GM18951 (cell line): Measurements from ENCODE around the gene GOLGA6D.
"Not testable (repeated sequence)": the region's sequence is repeated elsewhere in the genome, so short reads cannot be mapped to it uniquely, and the experiment has no call there.

Experiments used
- POLR2A ChIP-seq: IDR thresholded peaks from 4 replicates; pipeline ENCODE4 v1.6.1; 2011; ENCODE audit warnings: mild to moderate bottlenecking; ENCODE audit not compliant: insufficient read length, insufficient read depth; ENCODE audit errors: extremely low read depth
- in situ Hi-C: fragments of 300-500 bp; cut with MboI; formaldehyde crosslinking; loops from one replicate; pipeline ENCODE4 v1.12.0; 2022; ENCODE audit warnings: low sequenced_read_pairs, mixed read lengths, inconsistent platforms; ENCODE audit not compliant: unreplicated experiment

GOLGA6D gene

GRCh38 chr15:75313116-75313845 is 30.6 kb downstream of the GOLGA6D start:
- no peak for TF ChIP-seq POLR2A
- in situ Hi-C loops, result no loop called here

GRCh38 chr15:75314552-75315290 is 32.1 kb downstream of the GOLGA6D start:
- no peak for TF ChIP-seq POLR2A
- in situ Hi-C loops, result no loop called here

- in situ Hi-C loops, result not testable (repeated sequence)
These were observed 36.7 kb downstream of the GOLGA6D start for GRCh38 chr15:75319231-75319897.

GRCh38 chr15:75321711-75322110 is 39.1 kb downstream of the GOLGA6D start:
- in situ Hi-C loops, result no loop called here
- no peak for TF ChIP-seq POLR2A

- in situ Hi-C loops, result no loop called here
- no peak for TF ChIP-seq POLR2A
These were observed 43.3 kb downstream of the GOLGA6D start for GRCh38 chr15:75325922-75326321.

- TF ChIP-seq POLR2A, result no peak
- in situ Hi-C loops, result no loop called here
These were observed 44.4 kb downstream of the GOLGA6D start for GRCh38 chr15:75327005-75327404.

- in situ Hi-C loops, result no loop called here
- TF ChIP-seq POLR2A, result no peak
These were observed 44.9 kb downstream of the GOLGA6D start for GRCh38 chr15:75327491-75327890.

GRCh38 chr15:75328493-75329314 is 46.1 kb downstream of the GOLGA6D start:
- TF ChIP-seq POLR2A, result no peak

GRCh38 chr15:75329571-75329970 is 46.9 kb downstream of the GOLGA6D start:
- in situ Hi-C loops, result no loop called here
- no peak for TF ChIP-seq POLR2A

More at GRCh38 chr15:75328493-75329314, 46.1 kb downstream of the GOLGA6D start:
- in situ Hi-C loops, result no loop called here

- in situ Hi-C loops, result not testable (repeated sequence)
These were observed 49.5 kb downstream of the GOLGA6D start for GRCh38 chr15:75332093-75332492.

- in situ Hi-C loops, result not testable (repeated sequence)
These were observed 51.2 kb downstream of the GOLGA6D start for GRCh38 chr15:75333654-75334419.

GRCh38 chr15:75335313-75335704 is 52.7 kb downstream of the GOLGA6D start:
- in situ Hi-C loops, result no loop called here
- no peak for TF ChIP-seq POLR2A
